NCI-H2171 treated with DMSO at 0.1 percent for 48 hours (cell line): ENCODE data around the gene RHOA.

ENCODE experiments used
- DNase-seq: peaks from one replicate; lab custom pipeline; 2025; lab: John Stamatoyannopoulos, UW

RHOA gene

GRCh38 chr3:49324768-49325167 is 87.0 kb downstream of the RHOA start:
- no peak for DNase-seq

DNA sequence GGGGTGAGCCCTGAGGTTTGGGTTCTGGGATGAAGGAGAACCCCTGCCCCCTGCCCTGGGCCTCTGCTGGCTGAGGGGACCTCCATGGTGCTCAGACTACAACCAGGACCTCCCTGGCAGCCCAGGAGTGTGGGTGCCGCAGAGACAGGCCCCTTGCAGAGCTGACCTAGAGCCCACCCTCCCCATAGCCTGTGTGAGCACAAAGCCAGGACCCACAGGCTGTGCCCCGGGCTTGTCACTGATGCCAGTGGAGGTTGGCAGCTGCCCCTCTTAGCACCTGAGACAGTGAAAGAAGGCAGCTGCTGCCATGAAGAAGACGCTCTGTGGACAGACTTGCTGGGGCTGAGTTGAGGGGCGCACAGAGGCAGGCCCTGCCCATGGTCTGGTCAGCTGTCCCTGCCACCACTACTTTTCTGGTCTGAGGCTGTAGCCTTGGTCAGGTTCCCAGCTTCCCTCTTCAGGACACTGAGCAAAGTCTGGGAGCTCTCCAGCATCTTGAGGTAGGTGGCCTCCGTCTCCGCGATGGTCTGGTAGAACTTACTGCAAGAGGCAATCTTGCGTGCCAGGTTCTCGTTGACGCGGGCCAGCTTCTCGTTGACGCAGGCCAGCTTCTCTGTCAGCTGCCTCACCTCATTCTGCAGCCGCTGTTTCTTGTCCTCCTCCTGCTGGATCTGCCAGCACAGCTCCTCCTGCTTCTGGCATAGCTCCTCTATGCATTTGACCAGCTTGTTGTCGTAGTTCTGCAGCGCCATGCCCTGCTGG is 94.9 kb downstream of the RHOA start:
- no peak for DNase-seq

DNA sequence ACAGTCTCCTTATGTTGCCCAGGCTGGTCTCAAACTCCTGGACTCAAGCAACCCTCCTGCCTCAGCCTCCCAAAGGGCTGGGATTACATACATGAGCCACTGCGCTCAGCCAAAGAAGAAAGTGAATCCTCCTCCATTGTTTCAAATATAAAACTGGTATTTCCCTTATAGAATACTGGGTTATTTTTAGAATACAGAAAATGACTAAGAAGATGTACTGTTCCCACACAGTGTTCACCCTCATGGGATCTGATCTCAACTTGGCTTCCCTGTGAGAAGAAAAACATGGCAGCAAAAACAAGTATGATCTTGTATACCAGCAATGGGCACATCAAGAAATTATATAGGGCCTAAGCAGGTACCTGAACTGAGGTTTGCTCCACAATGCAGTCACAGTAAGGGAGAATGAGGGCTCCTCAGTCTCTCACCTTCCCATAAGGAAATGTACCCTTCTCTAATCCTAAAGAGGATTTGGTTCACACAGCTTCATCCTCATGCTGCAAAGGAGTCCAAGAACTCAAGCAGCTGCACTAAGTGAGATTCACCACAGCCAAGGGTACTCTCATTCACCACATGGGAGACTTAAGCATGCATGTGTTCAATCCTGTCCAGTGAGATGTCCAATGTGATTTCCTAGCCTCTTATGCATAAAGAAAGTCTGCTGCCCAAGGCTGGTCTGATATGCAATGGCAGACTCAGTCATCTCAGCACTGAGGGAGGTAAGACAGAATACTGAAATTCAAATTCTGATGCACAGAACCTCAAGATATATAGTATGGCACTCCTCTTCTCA is 97.7 kb downstream of the RHOA start:
- no peak for DNase-seq

GRCh38 chr3:49311283-49311682 is 100.5 kb downstream of the RHOA start:
- DNase-seq: no peak

DNA sequence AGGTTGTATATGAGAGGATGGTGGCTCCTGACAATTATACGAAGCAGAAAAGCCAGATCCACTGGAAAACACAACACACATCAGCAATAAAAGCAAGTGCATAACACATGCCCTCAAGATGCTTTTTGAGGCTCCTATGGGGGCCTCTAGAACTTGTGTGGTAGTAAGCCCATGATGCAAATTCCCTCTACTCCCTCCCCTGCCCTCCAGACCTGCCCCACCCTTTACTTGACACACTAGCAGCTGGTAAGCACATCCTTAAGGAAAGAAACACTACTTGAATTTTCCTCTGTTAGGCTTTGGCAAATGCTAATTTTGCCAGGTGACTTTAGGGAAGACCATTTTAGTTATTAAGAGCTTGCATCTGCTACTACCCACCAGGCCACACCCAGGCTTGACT is 101.1 kb downstream of the RHOA start:
- DNase-seq: no peak
